Endothelial cell of umbilical vein (primary cell): ENCODE results near the gene DDX10. TPM values are rescaled to one million over a fixed set of nuclear protein-coding genes. Genes with fewer than 3 reads are reported as not detected.
A peak's percentile ranks its signal among the peaks of the same experiment; 100 is the strongest.

Source experiments
- BruUV-seq: library from RNA; stranded (reverse); fragments of 400-500 nt; replicated peaks from 2 replicates; lab custom pipeline; 2021; lab: Mats Ljungman, UMichigan
- CTCF ChIA-PET: fragments of 300-600, 350-600 bp; sonication (Branson Sonifier 250); formaldehyde crosslinking; loops from one replicate; lab custom pipeline; 2021; ENCODE audit warnings: antibody characterized with exemption, inconsistent platforms; lab: Charles Lee
- POLR2A ChIA-PET: fragments of 300-600, 350-600 bp; sonication (Branson Sonifier 250); formaldehyde crosslinking; loops from one replicate; lab custom pipeline; 2021; ENCODE audit warnings: antibody characterized with exemption, inconsistent platforms; lab: Charles Lee
- DNase-seq: peaks from one replicate; pipeline ENCODE4 v3.0.0-alpha.2; 2011; ENCODE audit warnings: low read depth, low spot score
- FAIRE-seq: peaks from 2 replicates; lab custom pipeline; 2011; peaks lifted over from hg19 to GRCh38; lab: Jason Lieb, UNC
- H2AFZ ChIP-seq: 2 replicates; pipeline ENCODE4 v1.6.0; 2012; ENCODE audit warnings: low read depth, low read length, control low read depth, inconsistent platforms
- H3K27ac ChIP-seq: 2 replicates; pipeline ENCODE4 v1.5.1; 2011; ENCODE audit warnings: low read depth, mild to moderate bottlenecking, control low read depth, low read length, moderate library complexity; ENCODE audit not compliant: insufficient read depth
- H3K27me3 ChIP-seq, 2 experiments: 2 replicates each; pipeline versions ENCODE4 v1.6.0 to v1.6.1; 2011; ENCODE audit warnings: low read length in 2 of 2, mixed read lengths in 1 of 2; ENCODE audit not compliant: control insufficient read depth in 2 of 2, insufficient read depth in 2 of 2
- H3K36me3 ChIP-seq, 2 experiments: 2 replicates in 1 of 2; 3 replicates in 1 of 2; pipeline ENCODE4 v1.5.1; 2011; ENCODE audit warnings: low read length in 2 of 2, mild to moderate bottlenecking in 1 of 2, moderate library complexity in 1 of 2; ENCODE audit not compliant: control insufficient read depth in 2 of 2, insufficient read depth in 2 of 2; ENCODE audit errors: extremely low read depth in 1 of 2
- H3K4me1 ChIP-seq: 3 replicates; pipeline ENCODE4 v1.5.1; 2011; ENCODE audit warnings: mild to moderate bottlenecking, low read length; ENCODE audit not compliant: control insufficient read depth, insufficient read depth; ENCODE audit errors: extremely low read depth
- H3K4me2 ChIP-seq: 2 replicates; pipeline ENCODE4 v1.6.1; 2011; ENCODE audit warnings: low read length, control low read depth, mixed read lengths; ENCODE audit not compliant: insufficient read depth
- H3K4me3 ChIP-seq, 3 experiments: fragments of 200-600 bp in 1 of 3; sonication (generic), shearing (Covaris generic) in 1 of 3; replicated peaks in 1 of 3; 2 replicates each; pipeline ENCODE4 v1.5.1; 2011 to 2016; ENCODE audit warnings: control low read depth in 3 of 3, low read length in 3 of 3, mild to moderate bottlenecking in 2 of 3, inconsistent platforms in 1 of 3, low read depth in 1 of 3, moderate library complexity in 1 of 3; ENCODE audit not compliant: insufficient read depth in 1 of 3
- H3K79me2 ChIP-seq: 2 replicates; pipeline ENCODE4 v1.6.0; 2012; ENCODE audit warnings: low read length, inconsistent platforms; ENCODE audit not compliant: control insufficient read depth, insufficient read depth
- H3K9ac ChIP-seq: replicated peaks from 2 replicates; pipeline ENCODE3; 2011; ENCODE audit warnings: low read length, control low read depth; ENCODE audit not compliant: insufficient read depth; ENCODE audit errors: extremely low read depth
- H3K9me1 ChIP-seq: replicated peaks from 3 replicates; pipeline ENCODE4 v1.6.0; 2011; ENCODE audit warnings: mild to moderate bottlenecking, low read length; ENCODE audit not compliant: control insufficient read depth, insufficient read depth; ENCODE audit errors: extremely low read depth
- H3K9me3 ChIP-seq: replicated peaks from 2 replicates; pipeline ENCODE4 v1.5.1; 2012; ENCODE audit warnings: low read length, inconsistent platforms; ENCODE audit not compliant: control insufficient read depth, insufficient read depth
- H4K20me1 ChIP-seq: replicated peaks from 2 replicates; pipeline ENCODE3; 2011; ENCODE audit warnings: mild to moderate bottlenecking, low read length; ENCODE audit not compliant: control insufficient read depth, insufficient read depth; ENCODE audit errors: extremely low read depth
- FOS ChIP-seq: IDR thresholded peaks from 2 replicates; pipeline ENCODE4 v1.6.1; 2011; ENCODE audit warnings: mild to moderate bottlenecking, low read length, moderate library complexity, borderline replicate concordance; ENCODE audit not compliant: insufficient read depth
- GATA2 ChIP-seq: IDR thresholded peaks from 2 replicates; pipeline ENCODE4 v1.7.0; 2011; ENCODE audit warnings: low read depth, mild to moderate bottlenecking, moderate library complexity, mixed read lengths, low read length; ENCODE audit not compliant: insufficient read length, insufficient read depth
- JUN ChIP-seq: IDR thresholded peaks from 2 replicates; pipeline ENCODE4 v1.6.1; 2011; ENCODE audit warnings: borderline replicate concordance, low read depth; ENCODE audit not compliant: insufficient read length, insufficient read depth
- POLR2A ChIP-seq: IDR thresholded peaks from 2 replicates; pipeline ENCODE4 v1.6.1; 2012; ENCODE audit warnings: low read depth, mild to moderate bottlenecking, control low read depth, low read length
- dilution Hi-C: fragments of 300-500 bp; cut with MboI; formaldehyde crosslinking; loops from one replicate; pipeline ENCODE4 v1.15.0; 2019; ENCODE audit warnings: low sequenced_read_pairs; ENCODE audit not compliant: extremely low pct_ligation_motif_present
- intact Hi-C: fragments of 100-400 bp; cut with micrococcal nuclease; formaldehyde crosslinking; loops from one replicate; pipeline ENCODE4 v1.10.0; 2022
- polyA plus RNA-seq, 4 experiments: library from polyadenylated mRNA; depleted of rRNA in 3 of 4; stranded (reverse) in 3 of 4; unstranded in 1 of 4; fragments of >200 nt; gene quantifications; 2 replicates each; pipeline versions ENCODE4 v1.2.1 to v1.2.3, GENCODE V29; 2011 to 2012; ENCODE audit warnings: missing spikeins in 1 of 4
- total RNA-seq: library from RNA; stranded (reverse); gene quantifications from 2 replicates; pipeline ENCODE4 v1.2.3, GENCODE V29; 2021

Gene DDX10
- total and polyA plus RNA-seq, 2 donors (not counting 3 experiments of a cell fraction or from before 2014, with no cell fraction given), result 29.8 to 35.2 TPM

DNA sequence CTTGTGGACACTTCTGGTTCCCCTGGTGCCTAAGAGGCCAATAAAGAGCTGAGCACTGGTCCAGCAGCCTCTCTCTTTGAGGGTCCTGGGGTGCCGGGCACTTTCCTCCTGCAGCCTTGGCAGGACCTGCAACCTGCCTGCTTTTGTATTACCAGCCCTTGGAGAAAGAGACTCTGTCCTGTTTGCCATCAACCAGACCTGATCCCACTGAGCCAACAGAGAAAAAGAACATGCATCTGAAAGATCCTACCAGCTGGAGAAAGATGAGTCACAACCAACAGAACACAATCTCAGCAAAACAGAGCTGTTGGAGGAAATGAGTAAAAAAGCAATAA, 321.0 kb downstream of the DDX10 start:
- Histone ChIP-seq H3K79me2 (no peaks in the 10 kb centered on the region), H3K4me2 (peak overlapping the region; percentile 84), H3K36me3 (no peaks in the 10 kb centered on the region), H3K9ac (no peak overlapping the region), H3K4me1 (peaks cover 24% of the 10 kb centered on the region), H3K9me3 (no peaks in the 10 kb centered on the region), H2AFZ (no peak overlapping the region), H4K20me1 (no peaks in the 10 kb centered on the region), H3K27me3 (no peaks in the 10 kb centered on the region), H3K27ac (peak overlapping the region; percentile 84), H3K4me3 (peak overlapping the region in 1 of 3 experiments; percentile 12), H3K9me1 (no peaks in the 10 kb centered on the region)
- CTCF ChIA-PET, result interaction anchor here (1.0 to 1.7 kb wide), 3 partner anchors 16 to 48 kb away, joined by 3 to 5 read pairs (median 4); no protein-coding TSS in a partner anchor
- dilution Hi-C loops (no loop called here), intact Hi-C loops (loop anchor here (1.0 to 2.0 kb wide), 5 partner anchors 11 to 113 kb away; no protein-coding TSS in a partner anchor)
- TF ChIP-seq FOS (peak; percentile 94), POLR2A (no peak), GATA2 (peak; percentile 75), JUN (peak; percentile 71)
- no TSS peak for BruUV-seq
- POLR2A ChIA-PET, result no interaction called here
- FAIRE-seq (peak; percentile 82), DNase-seq (peak; percentile 88)

Other genes with a start within 250 kb of the DDX10 start
- not detected in 2 replicates for gene C11orf65, start 197.5 kb upstream of the DDX10 start, total RNA-seq
- gene C11orf65, start 197.5 kb upstream of the DDX10 start, polyA plus RNA-seq, result not detected in 2 replicates
- 43.9 and 46.4 TPM in 2 replicates for gene POGLUT3, start 166.7 kb upstream of the DDX10 start, total RNA-seq
- gene POGLUT3, start 166.7 kb upstream of the DDX10 start, polyA plus RNA-seq, result 10.8 and 14.3 TPM in 2 replicates
- gene EXPH5, start 71.3 kb upstream of the DDX10 start, total RNA-seq, result 0.09 TPM in 1 of 2 replicates, not detected in the other
- gene EXPH5, start 71.3 kb upstream of the DDX10 start, polyA plus RNA-seq, result 0.02 and 0.03 TPM in 2 replicates